Spleen (tissue), 11 donors: ENCODE results near the gene PCDHA2. TPM values are rescaled to one million over a fixed set of nuclear protein-coding genes. Genes with fewer than 3 reads are reported as not detected.
"Not testable (repeated sequence)": the region's sequence is repeated elsewhere in the genome, so short reads cannot be mapped to it uniquely, and the experiment has no call there.

Source experiments
- DNase-seq: peaks from one replicate; pipeline ENCODE4 v3.0.0-alpha.2; 2020
- H3K27ac ChIP-seq, 8 donors: fragments of 200-600 bp; sonication (generic) in 7 of 8; 1 replicate in 4 of 8; 2 replicates in 4 of 8; pipeline versions ENCODE4 v1.5.0 to v1.8.0; 2016 to 2021; ENCODE audit warnings: inconsistent platforms in 4 of 8, mild to moderate bottlenecking in 4 of 8, moderate library complexity in 1 of 8
- H3K27me3 ChIP-seq, 7 donors: fragments of 200-600 bp; sonication (generic) in 6 of 7; replicated peaks in 1 of 7; 1 replicate in 4 of 7; 2 replicates in 3 of 7; pipeline versions ENCODE4 v1.5.0 to v1.8.0; 2016 to 2021; ENCODE audit warnings: inconsistent platforms in 3 of 7, mild to moderate bottlenecking in 1 of 7
- H3K36me3 ChIP-seq, 6 donors: fragments of 200-600 bp; sonication (generic) in 5 of 6; 1 replicate in 4 of 6; 2 replicates in 2 of 6; pipeline versions ENCODE4 v1.5.0 to v1.8.0; 2016 to 2021; ENCODE audit warnings: inconsistent platforms in 2 of 6
- H3K4me1 ChIP-seq, 6 donors: fragments of 200-600 bp; sonication (generic) in 5 of 6; 1 replicate in 3 of 6; 2 replicates in 3 of 6; pipeline versions ENCODE4 v1.5.0 to v1.8.0; 2016 to 2021; ENCODE audit warnings: inconsistent platforms in 3 of 6
- H3K4me3 ChIP-seq, 8 donors: fragments of 200-600 bp; sonication (generic) in 7 of 8; 1 replicate in 4 of 8; 2 replicates in 4 of 8; pipeline versions ENCODE4 v1.5.0 to v1.8.0; 2016 to 2021; ENCODE audit warnings: inconsistent platforms in 4 of 8, mild to moderate bottlenecking in 4 of 8, moderate library complexity in 2 of 8
- H3K9me3 ChIP-seq, 8 donors: fragments of 200-600 bp; sonication (generic) in 7 of 8; 1 replicate in 4 of 8; 2 replicates in 4 of 8; pipeline versions ENCODE4 v1.5.0 to v1.8.0; 2016 to 2021; ENCODE audit warnings: inconsistent platforms in 4 of 8
- CTCF ChIP-seq, 11 experiments: fragments of 200-600 bp in 7 of 11; fragments of 450-650 bp in 4 of 11; sonication (generic) in 4 of 11; IDR thresholded peaks in 8 of 11; conservative IDR thresholded peaks in 3 of 11; 1 replicate in 7 of 11; 2 replicates in 4 of 11; pipeline versions ENCODE4 v1.4.0 to v1.8.0; 2016 to 2021; ENCODE audit warnings: antibody characterized with exemption in 11 of 11, inconsistent platforms in 4 of 11, mild to moderate bottlenecking in 1 of 11
- POLR2A ChIP-seq, 3 donors: fragments of 450-650 bp; IDR thresholded peaks; one replicate each; pipeline ENCODE4 v1.5.1; 2017; ENCODE audit warnings: antibody characterized with exemption in 3 of 3, mild to moderate bottlenecking in 1 of 3
- POLR2AphosphoS5 ChIP-seq, 3 donors: sonication (generic); formaldehyde crosslinking; IDR thresholded peaks; one replicate each; pipeline ENCODE4 v1.5.1; 2017; ENCODE audit warnings: antibody characterized with exemption in 3 of 3
- WGBS, 5 donors: extraction: QIAGEN DNeasy Blood & Tissue Kit in 3 of 5; methylation state at CpG; one replicate each; pipeline versions ENCODE4 v1.1.5 to v1.1.7; 2013 to 2018; 5-methylcytosine and 5-hydroxymethylcytosine counted together
- intact Hi-C: fragments of 100-400 bp; cut with DNase I; formaldehyde crosslinking; loops from one replicate; pipeline ENCODE4 v1.15.0; 2023; ENCODE audit warnings: low total_unique reads
- polyA plus RNA-seq, 3 donors: library from polyadenylated mRNA; stranded (reverse); fragments of 200-250 nt; gene quantifications; one replicate each; pipeline ENCODE4 v1.2.1, GENCODE V29; 2013
- total RNA-seq, 7 donors: library from RNA; depleted of rRNA in 3 of 7; stranded (reverse); fragments of >200 nt in 3 of 7; fragmentation: NEBNext Ultra II Directional in 4 of 7; extraction: Animal tissue kit (Norgen Biotek cat#: 25700) in 4 of 7; gene quantifications; one replicate each; pipeline versions ENCODE4 v1.1.0 to v1.2.1, GENCODE V29; 2016 to 2021
- donor health status: healthy with polysubstance abuse.
- donor health status: DM: no; HTN: no; CAD: no; lungs with moderate emphysema.
- donor health status: DM: no; HTN: no; CAD: no.
- donor health status: Bipolar disorder and iron deficiency.
- donor health status: healthy.
- donor health status: DM: no; HTN: no; CAD: no.
- donor health status: DM: yes; HTN: yes; CAD: no.

The PCDHA2 gene
- total and polyA plus RNA-seq, 10 donors, result 0.03 to 0.09 TPM; not detected in 8

GRCh38 chr5:140780512-140780911 lies 14.1 kb upstream of the PCDHA2 start:
- TF ChIP-seq CTCF (IDR thresholded peaks at IDR 0.05 in 8 of 11, conservative IDR thresholded peaks at IDR 0.05 in 3 of 11), result no peak
- TF ChIP-seq POLR2A (IDR thresholded peaks at IDR 0.05), result no peak
- no peak for TF ChIP-seq POLR2AphosphoS5 (IDR thresholded peaks at IDR 0.05)
- no peak overlapping the region for H3K4me3 ChIP-seq
- no peak for DNase-seq
- peaks cover 0 to 21% (median 0%) of the 10 kb centered on the region in 7 donors for H3K27me3 ChIP-seq
- no peaks in the 10 kb centered on the region for H3K36me3 ChIP-seq
- H3K9me3 ChIP-seq, result peaks cover 12 to 100% (median 99%) of the 10 kb centered on the region in 8 donors
- intact Hi-C loops, result no loop called here
- 79 to 86% (median 81%) methylated on average over 1 of the region's 1 CpG for WGBS, 5 donors
- no peaks in the 10 kb centered on the region for H3K4me1 ChIP-seq
- H3K27ac ChIP-seq, result no peak overlapping the region

GRCh38 chr5:140785905-140786686 lies 8.6 kb upstream of the PCDHA2 start, which contains the start of gene PCDHA1:
Gene PCDHA1 (plus strand): TSS chr5:140786140.
- Histone ChIP-seq H3K9me3 (peaks cover 3 to 100% (median 98%) of the 10 kb centered on the region in 8 donors), H3K27ac (no peak within 1 kb of the TSS)
- DNase-seq, result no peak

GRCh38 chr5:140787422-140787821 lies 7.2 kb upstream of the PCDHA2 start:
- intact Hi-C loops, H3K4me1 ChIP-seq, H3K27ac ChIP-seq, H3K36me3 ChIP-seq, H3K4me3 ChIP-seq: not testable (repeated sequence)
- Histone ChIP-seq H3K27me3 (peaks cover 0 to 79% (median 0%) of the 10 kb centered on the region in 7 donors), H3K9me3 (peaks cover 3 to 100% (median 98%) of the 10 kb centered on the region in 8 donors)
- 42 to 71% (median 53%) methylated on average over 37 to 44 of the region's 44 CpGs for WGBS, 5 donors
- peak; percentile 51 for DNase-seq

More at GRCh38 chr5:140785905-140786686, 8.6 kb upstream of the PCDHA2 start, which contains the start of gene PCDHA1:
- WGBS, 5 donors, result 19 to 49% (median 24%) methylated on average over 24 to 29 of the region's 29 CpGs
- TF ChIP-seq POLR2AphosphoS5 (IDR thresholded peaks at IDR 0.05) (no peak), CTCF (IDR thresholded peaks at IDR 0.05 in 8 of 11, conservative IDR thresholded peaks at IDR 0.05 in 3 of 11) (no peak), POLR2A (IDR thresholded peaks at IDR 0.05) (no peak)
- Histone ChIP-seq H3K4me3 (peak within 1 kb of the TSS in 1 of 8 donors; percentile 18), H3K27me3 (peaks cover 0 to 70% (median 0%) of the 10 kb centered on the region in 7 donors), H3K4me1 (no peaks in the 10 kb centered on the region), H3K36me3 (no peaks in the 10 kb centered on the region)
- intact Hi-C loops, result no loop called here

GRCh38 chr5:140787849-140788504 lies 6.7 kb upstream of the PCDHA2 start:
- Histone ChIP-seq H3K4me3 (peak overlapping the region in 1 of 8 donors; percentile 9), H3K9me3 (peaks cover 3 to 100% (median 98%) of the 10 kb centered on the region in 8 donors), H3K27me3 (peaks cover 0 to 80% (median 0%) of the 10 kb centered on the region in 7 donors)
- 42 to 63% (median 53%) methylated on average over 27 to 70 of the region's 70 CpGs for WGBS, 5 donors
- DNase-seq, result peak; percentile 53
- H3K36me3 ChIP-seq, H3K27ac ChIP-seq, intact Hi-C loops, H3K4me1 ChIP-seq: not testable (repeated sequence)

GRCh38 chr5:140791089-140791488 lies 3.6 kb upstream of the PCDHA2 start:
- no peaks in the 10 kb centered on the region for H3K36me3 ChIP-seq
- intact Hi-C loops, result no loop called here
- H3K4me3 ChIP-seq, result no peak overlapping the region
- H3K9me3 ChIP-seq, result peaks cover 0 to 100% (median 98%) of the 10 kb centered on the region in 8 donors
- H3K27ac ChIP-seq, result no peak overlapping the region
- peaks cover 0 to 87% (median 0%) of the 10 kb centered on the region in 7 donors for H3K27me3 ChIP-seq
- no peak for DNase-seq
- 22 to 46% (median 43%) methylated on average over 2 of the region's 2 CpGs for WGBS, 5 donors
- TF ChIP-seq POLR2AphosphoS5 (IDR thresholded peaks at IDR 0.05), result no peak
- no peak for TF ChIP-seq CTCF (IDR thresholded peaks at IDR 0.05 in 8 of 11, conservative IDR thresholded peaks at IDR 0.05 in 3 of 11)
- no peak for TF ChIP-seq POLR2A (IDR thresholded peaks at IDR 0.05)
- no peaks in the 10 kb centered on the region for H3K4me1 ChIP-seq
